GM18951 (cell line): ENCODE measurements around the gene VAMP8.
A peak's percentile ranks its signal among the peaks of the same experiment; 100 is the strongest.
"Not testable (repeated sequence)": the region's sequence is repeated elsewhere in the genome, so short reads cannot be mapped to it uniquely, and the experiment has no call there.

ENCODE experiments used
- POLR2A ChIP-seq: IDR thresholded peaks from 4 replicates; pipeline ENCODE4 v1.6.1; 2011; ENCODE audit warnings: mild to moderate bottlenecking; ENCODE audit not compliant: insufficient read length, insufficient read depth; ENCODE audit errors: extremely low read depth
- in situ Hi-C: fragments of 300-500 bp; cut with MboI; formaldehyde crosslinking; loops from one replicate; pipeline ENCODE4 v1.12.0; 2022; ENCODE audit warnings: low sequenced_read_pairs, mixed read lengths, inconsistent platforms; ENCODE audit not compliant: unreplicated experiment

The VAMP8 gene

DNA sequence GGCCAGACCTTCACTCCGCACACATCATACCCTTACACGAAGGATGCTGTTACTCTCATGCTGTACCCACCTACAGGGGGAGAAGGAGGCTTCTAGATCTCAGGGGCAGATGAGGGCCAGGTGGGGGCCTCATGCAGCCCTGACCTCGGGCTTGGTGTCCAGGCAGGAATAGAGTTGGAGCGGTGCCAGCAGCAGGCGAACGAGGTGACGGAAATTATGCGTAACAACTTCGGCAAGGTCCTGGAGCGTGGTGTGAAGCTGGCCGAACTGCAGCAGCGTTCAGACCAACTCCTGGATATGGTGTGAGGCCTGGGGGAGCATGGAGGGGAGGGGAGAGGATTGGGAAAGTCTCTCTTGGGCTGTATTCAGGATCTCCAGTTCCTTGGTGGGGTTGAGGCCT lies 14.2 kb downstream of the VAMP8 start:
- TF ChIP-seq POLR2A, result no peak
- in situ Hi-C loops, result no loop called here

- in situ Hi-C loops, result not testable (repeated sequence)
Measured at GRCh38 chr2:85592299-85592698, 14.9 kb downstream of the VAMP8 start.

DNA sequence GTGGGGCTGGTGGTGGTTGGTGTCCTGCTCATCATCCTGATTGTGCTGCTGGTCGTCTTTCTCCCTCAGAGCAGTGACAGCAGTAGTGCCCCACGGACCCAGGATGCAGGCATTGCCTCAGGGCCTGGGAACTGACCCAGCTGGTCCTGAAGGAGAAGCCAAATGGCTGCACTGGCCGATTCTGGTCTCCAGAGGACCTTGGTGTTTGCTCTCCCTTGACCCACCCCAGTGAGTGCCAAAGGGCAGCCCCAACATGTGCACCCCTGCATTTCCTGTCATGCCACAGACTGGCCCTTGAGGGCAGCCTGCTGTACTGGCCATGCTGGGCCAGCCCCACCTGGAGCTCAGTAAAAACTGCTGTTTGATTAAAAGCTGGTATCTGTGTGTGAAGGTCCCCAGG lies 15.6 kb downstream of the VAMP8 start:
- TF ChIP-seq POLR2A, result no peak
- in situ Hi-C loops, result no loop called here

- in situ Hi-C loops, result no loop called here
- no peak for TF ChIP-seq POLR2A
Measured at GRCh38 chr2:85594715-85595300, 17.4 kb downstream of the VAMP8 start.

DNA sequence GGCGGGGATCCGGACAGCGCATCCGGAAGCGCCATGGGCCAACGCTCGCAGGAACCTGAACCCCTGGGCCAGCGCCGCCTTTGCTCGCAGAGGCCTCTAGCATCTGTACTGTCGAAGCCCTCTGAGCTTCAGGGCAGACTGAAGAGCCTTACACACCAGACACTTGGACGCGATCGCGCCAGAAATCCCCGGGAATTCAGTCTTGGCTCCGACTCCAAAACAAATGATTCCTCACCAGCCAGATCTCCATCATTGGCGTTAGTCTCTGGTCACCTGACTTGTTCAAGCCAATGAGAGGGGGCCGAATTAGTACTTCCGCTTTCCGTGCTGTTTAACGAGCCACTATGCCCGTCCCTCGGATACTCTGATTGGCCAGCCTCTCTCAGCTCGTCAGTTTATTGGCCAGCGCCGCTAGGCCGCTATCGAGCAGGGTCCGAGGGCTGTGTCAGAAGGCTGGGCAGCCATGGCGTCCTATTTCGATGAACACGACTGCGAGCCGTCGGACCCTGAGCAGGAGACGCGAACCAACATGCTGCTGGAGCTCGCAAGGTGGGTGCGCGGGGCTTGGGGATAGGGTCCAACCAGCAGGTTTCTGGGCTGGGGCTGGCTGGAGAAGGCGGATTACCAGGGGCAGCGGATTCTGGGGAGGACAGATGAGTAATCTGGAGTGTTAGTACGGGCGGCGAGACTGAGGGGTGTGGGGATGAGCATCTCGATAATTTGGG lies 18.1 kb downstream of the VAMP8 start, which contains the start of gene RNF181:
TSS of gene RNF181 (plus strand) at position 445 of the 725 bp plus-strand sequence. CDS start at position 464, 19 bp downstream.
- TF ChIP-seq POLR2A, result peak; percentile 88
- in situ Hi-C loops, result no loop called here

DNA sequence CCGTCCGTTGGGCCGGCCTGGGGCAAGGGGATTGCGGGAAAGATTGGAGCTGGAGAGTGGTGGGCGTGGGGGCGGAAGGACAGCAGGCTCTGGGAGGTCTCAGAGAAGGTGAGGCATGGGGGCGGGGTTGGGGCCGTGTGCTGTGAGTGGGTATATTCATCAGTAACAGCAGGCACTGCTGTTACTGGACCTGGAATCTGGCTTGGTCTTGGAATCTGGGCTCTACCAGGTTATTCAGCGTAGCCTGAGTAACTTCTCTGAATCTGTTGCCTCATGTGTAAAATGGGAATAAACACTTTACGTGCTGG lies 18.6 kb downstream of the VAMP8 start:
- no peak for TF ChIP-seq POLR2A
- in situ Hi-C loops, result no loop called here

DNA sequence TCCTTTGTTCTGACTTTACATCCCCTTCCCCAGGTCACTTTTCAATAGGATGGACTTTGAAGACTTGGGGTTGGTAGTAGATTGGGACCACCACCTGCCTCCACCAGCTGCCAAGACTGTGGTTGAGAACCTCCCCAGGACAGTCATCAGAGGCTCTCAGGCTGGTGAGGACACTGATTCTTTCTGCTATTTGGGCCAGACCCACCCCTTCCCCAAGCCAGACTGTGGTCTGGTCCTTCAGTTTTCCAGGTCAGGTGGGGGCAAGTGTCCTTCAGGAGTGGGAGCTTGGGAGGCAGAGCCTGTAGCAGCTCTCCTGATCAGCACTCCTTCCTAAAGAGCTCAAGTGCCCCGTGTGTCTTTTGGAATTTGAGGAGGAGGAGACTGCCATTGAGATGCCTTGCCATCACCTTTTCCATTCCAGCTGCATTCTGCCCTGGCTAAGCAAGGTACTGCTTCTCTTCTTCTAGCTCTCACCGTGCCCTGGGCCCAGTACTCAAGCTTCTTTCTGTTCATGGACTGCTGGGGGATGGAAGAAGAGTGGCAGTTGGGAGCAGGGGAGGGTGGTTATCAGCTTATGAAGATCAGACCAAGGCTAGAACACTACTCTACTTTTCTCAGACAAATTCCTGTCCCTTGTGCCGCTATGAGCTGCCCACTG lies 19.2 kb downstream of the VAMP8 start:
- in situ Hi-C loops, result no loop called here
- TF ChIP-seq POLR2A, result no peak

DNA sequence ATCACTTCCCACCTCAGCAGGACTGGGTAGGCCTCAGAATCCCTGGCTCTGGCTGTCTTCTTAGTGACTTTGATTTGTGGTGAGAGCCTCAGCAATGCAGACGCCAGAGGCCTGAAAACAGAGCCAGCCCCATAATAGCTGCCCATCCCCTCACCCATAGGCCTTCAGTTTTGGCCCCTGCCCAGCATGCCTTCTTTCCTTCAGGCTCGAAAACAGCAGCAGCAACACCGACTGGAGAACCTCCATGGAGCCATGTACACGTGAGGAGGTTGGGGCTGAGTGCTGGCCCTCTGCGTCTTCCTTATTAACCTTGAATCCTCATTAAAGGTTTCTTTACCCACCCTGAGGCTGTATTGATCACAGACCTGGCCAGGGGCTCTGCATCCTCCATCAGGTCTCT lies 19.9 kb downstream of the VAMP8 start:
- in situ Hi-C loops, result no loop called here
- no peak for TF ChIP-seq POLR2A

DNA sequence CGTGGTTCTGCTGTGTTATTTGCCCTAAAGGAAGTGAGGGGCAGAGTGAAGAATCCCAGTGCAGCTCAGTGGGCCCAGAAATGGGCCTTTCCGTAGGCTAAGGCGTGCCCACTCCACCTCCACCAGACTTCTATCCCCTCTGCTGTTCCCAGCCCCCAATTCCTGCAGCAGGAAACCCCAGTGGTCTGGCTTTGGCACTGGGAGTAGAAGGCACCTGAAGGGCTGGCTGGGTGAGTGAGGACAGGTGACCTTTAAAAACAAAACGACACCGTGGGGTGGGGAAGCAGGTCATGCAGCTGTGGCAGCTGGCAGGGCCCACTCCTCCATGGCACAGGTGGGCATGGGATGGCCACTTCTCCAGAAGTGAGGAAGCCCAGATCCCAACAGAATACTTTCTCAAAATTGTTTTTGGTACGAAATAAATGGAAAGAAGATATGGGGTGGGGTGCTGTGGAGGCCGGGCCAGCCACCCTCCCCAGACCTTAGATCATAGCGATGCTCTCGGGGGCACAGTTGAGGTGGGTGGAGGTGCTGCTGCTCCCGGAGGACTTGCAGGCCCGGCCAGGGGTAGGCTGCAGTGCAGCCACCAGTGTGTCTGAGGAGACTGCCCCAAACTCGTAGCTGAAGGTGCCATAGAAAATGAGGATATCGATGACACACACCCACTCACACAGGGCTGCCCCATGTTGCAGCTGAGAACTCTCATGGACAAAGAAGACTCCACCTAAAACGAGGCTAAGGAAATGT lies 21.4 kb downstream of the VAMP8 start:
- in situ Hi-C loops, result no loop called here
- TF ChIP-seq POLR2A, result no peak

DNA sequence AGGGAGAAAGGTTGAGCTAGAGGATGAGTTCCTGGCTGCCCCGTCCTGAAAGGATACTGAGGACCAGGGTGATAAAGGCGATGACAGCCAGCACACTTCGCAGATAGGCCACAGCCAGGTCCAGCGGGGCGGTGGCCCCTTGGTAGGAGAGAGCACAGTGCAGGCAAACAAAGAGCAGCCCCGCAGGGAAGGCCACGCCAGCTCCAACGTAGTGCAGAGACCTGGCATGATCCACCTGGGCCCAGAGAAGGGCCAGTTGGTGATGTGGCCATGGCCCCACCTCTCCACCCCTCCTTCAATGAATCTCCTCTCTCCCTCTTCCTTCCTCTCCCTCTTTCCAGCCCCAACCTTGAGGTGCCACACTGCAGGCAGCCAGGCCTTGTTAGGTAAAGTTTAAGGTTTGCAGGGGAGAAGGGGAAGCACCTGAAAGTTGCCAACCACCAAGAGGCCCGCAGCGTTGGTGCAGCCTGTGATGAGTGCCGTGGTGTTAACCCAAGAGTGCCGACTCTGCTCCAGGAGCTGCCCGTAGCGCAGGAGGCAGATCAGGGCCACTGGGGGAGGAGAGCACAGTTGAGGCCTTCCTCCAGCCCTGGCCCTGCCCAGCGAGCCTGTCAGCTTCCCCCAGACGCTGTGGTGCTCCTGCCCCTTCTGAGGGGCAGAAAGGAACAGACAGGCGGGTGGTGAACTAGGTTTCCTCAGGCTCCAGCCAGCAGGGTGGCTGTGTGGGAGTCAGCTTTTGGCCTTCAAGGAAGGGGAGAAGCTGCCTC lies 22.3 kb downstream of the VAMP8 start:
- TF ChIP-seq POLR2A, result no peak

DNA sequence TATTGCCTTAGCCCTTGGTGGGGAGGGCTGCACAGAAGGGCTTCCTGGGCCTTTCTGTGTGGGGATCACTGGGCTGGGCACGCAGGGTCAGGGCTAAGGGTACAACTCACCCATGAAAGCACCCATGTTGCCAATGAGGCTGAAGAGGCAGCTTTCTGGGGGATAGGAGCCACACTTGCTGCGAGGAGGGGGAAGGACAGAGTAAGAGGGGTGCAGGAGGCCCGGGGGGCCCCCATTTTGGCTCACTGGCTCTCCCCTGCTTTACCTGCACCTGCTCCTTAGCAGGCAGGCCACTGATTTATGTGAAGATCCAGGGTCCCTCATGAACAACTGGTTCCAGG lies 22.8 kb downstream of the VAMP8 start:
- no peak for TF ChIP-seq POLR2A
- in situ Hi-C loops, result no loop called here

More for the DNA sequence above, 22.3 kb downstream of the VAMP8 start:
- in situ Hi-C loops, result no loop called here

DNA sequence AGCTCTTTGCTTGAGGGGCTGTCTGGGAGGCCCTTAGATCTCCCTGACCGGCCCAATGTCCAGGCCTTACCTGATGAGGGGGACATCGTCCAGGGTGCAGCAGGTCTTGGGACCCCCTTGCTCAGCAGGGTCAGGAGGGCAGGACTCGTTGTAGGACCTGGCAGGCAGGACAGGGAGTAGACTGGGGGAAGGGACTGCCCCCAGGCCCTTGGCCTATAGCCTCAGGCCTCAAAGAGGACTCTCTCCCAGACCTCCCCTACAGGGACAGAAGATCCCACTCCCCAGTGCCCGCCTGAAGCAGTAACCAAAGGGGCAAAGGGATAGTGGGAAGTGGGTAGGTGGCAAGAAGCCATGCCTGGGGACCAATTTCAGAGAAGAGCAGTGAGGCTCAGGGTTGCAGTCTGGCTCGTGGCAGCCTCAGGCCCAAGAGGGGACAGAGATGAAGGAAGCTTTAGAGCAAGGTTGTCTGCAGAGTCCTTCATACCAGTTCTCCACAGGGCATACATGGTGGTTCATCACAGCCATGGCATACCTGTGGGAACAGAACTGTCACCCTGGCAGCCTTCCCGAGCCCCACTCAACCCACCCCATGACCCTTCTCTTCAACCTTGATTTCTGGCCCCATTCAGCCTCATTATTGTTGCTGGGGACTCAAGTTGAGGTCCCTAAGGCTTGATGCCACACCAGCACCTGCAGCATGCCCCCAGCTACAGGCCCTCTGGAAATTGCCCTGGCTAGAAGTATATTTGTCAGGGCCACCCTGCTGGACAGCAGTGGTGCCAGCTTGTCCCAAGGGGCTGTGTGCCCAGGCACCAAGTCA lies 23.8 kb downstream of the VAMP8 start:
- in situ Hi-C loops, result no loop called here
- no peak for TF ChIP-seq POLR2A
